ENCODE results near the gene UST. TPM values are rescaled to one million over a fixed set of nuclear protein-coding genes. Genes with fewer than 3 reads are reported as not detected.
A peak's percentile ranks its signal among the peaks of the same experiment; 100 is the strongest.

UST gene
- total and polyA plus RNA-seq, 9 of the 15 experiments (the other 6 are each of a cell fraction or from before 2014, with no cell fraction given) = 0.04 to 0.10 TPM; not detected in 7

GRCh38 chr6:149109397-149110070, 362.7 kb downstream of the UST start:
- Histone ChIP-seq H2AFZ (ENCODE audit: low read depth, low read length) (no peak overlapping the region), H3K9me1 (ENCODE audit: control insufficient read depth, insufficient read depth, low read length) (no peaks in the 10 kb centered on the region), H3K27ac (ENCODE audit: extremely low read depth, low read depth, low read length) (no peak overlapping the region), H3K4me3 (no peak overlapping the region), H3K4me2 (ENCODE audit: insufficient read depth, low read length) (no peak overlapping the region), H3K27me3 (ENCODE audit: control insufficient read depth in 2 of 2, insufficient read depth in 2 of 2, low read length in 2 of 2) (no peaks in the 10 kb centered on the region), H3K4me1 (replicated peaks in 1 of 2; ENCODE audit: control insufficient read depth in 2 of 2, insufficient read depth in 2 of 2, low read length in 2 of 2) (peaks cover 0 to 10% of the 10 kb centered on the region in 2 experiments; a peak in 4 of 5 replicates), H4K20me1 (replicated peaks; ENCODE audit: control insufficient read depth, insufficient read depth, low read length) (no peaks in the 10 kb centered on the region), H3K79me2 (ENCODE audit: control insufficient read depth, insufficient read depth, low read length) (no peaks in the 10 kb centered on the region), H3K9me3 (replicated peaks; ENCODE audit: control insufficient read depth, insufficient read depth, low read depth, low read length) (peaks cover 10% of the 10 kb centered on the region; the same call in 1 of the 2 replicates), H3K9ac (ENCODE audit: insufficient read depth in 1 of 2, low read depth in 2 of 2, low read length in 2 of 2) (no peak overlapping the region), H3K36me3 (ENCODE audit: control insufficient read depth, insufficient read depth, low read length) (no peaks in the 10 kb centered on the region)
- FAIRE-seq = no peak
- DNase-seq (ENCODE audit: extremely low read depth in 1 of 4, low spot score in 3 of 4) = no peak
- TF ChIP-seq FOXM1 (IDR thresholded peaks at IDR 0.05; ENCODE audit: low read depth) (no peak), FOXM1 (CRISPR knock-in tag; IDR thresholded peaks at IDR 0.05; ENCODE audit: low read depth) (no peak), ZBTB1 (CRISPR knock-in tag; IDR thresholded peaks at IDR 0.05; ENCODE audit: borderline replicate concordance, low read depth) (no peak), KDM4B (IDR thresholded peaks at IDR 0.05; ENCODE audit: borderline replicate concordance in 2 of 2, low read depth in 1 of 2) (no peak), ZNF766 (CRISPR knock-in tag; conservative IDR thresholded peaks at IDR 0.05) (no peak)
- in situ Hi-C loops (cut with MboI) (no loop called here), intact Hi-C loops (cut with micrococcal nuclease) (no loop called here)
- ATAC-seq = 0 out of 3 replicates have a peak, but pooled peaks have one; percentile 20
- ChIA-PET CTCF (ENCODE audit: low intra/inter-chr PET ratio) (no interaction called here), POLR2A (interaction anchor here (1.8 kb wide), 1 partner anchor 8 kb away, joined by 8 read pairs; no protein-coding TSS in a partner anchor)
- 37% methylated on average over 5 of the region's 5 CpGs for WGBS (ENCODE audit: insufficient coverage, low coverage, missing lambda C conversion rate)
- no TSS peak for BruUV-seq (replicated peaks)
